Tibial nerve (tissue), 3 donors: ENCODE measurements around the gene ST3GAL6.

Source experiments
- CTCF ChIP-seq, 5 experiments: fragments of 200-600 bp in 3 of 5; fragments of 450-650 bp in 2 of 5; sonication (generic) in 3 of 5; IDR thresholded peaks; one replicate each; pipeline ENCODE4 v1.5.1; 2016 to 2019; ENCODE audit warnings: antibody characterized with exemption in 5 of 5, mild to moderate bottlenecking in 3 of 5, moderate library complexity in 2 of 5
- POLR2A ChIP-seq, 2 donors: fragments of 450-650 bp; IDR thresholded peaks; one replicate each; pipeline ENCODE4 v1.6.1; 2017; ENCODE audit warnings: antibody characterized with exemption in 2 of 2, mild to moderate bottlenecking in 2 of 2, moderate library complexity in 2 of 2

- TF ChIP-seq CTCF (IDR thresholded peaks at IDR 0.05), result no peak
- TF ChIP-seq POLR2A (IDR thresholded peaks at IDR 0.05), result no peak
Measured at GRCh38 chr3:98787181-98787580, 24.0 kb downstream of the ST3GAL6 start.
